SKM-1 treated with dmso at 0.1 percent for 144 hours (cell line): ENCODE results near the gene TCEA3.
A peak's percentile ranks its signal among the peaks of the same experiment; 100 is the strongest.

Source experiments
- DNase-seq: peaks from one replicate; lab custom pipeline; 2025; ENCODE audit not compliant: unreplicated experiment; lab: John Stamatoyannopoulos, UW

TCEA3 gene

GRCh38 chr1:23368562-23369334, 55.8 kb downstream of the TCEA3 start:
- peak; percentile 84 for DNase-seq

- peak; percentile 98 for DNase-seq
Measured at GRCh38 chr1:23367791-23368561, 56.6 kb downstream of the TCEA3 start.

- DNase-seq = no peak
Measured at GRCh38 chr1:23367451-23367790, 57.1 kb downstream of the TCEA3 start.

GRCh38 chr1:23366598-23366997, 58.0 kb downstream of the TCEA3 start:
- no peak for DNase-seq

GRCh38 chr1:23366146-23366545, 58.4 kb downstream of the TCEA3 start:
- no peak for DNase-seq

GRCh38 chr1:23362218-23362713, 62.3 kb downstream of the TCEA3 start:
- no peak for DNase-seq

GRCh38 chr1:23358310-23358875, 66.2 kb downstream of the TCEA3 start:
- no peak for DNase-seq

- DNase-seq = no peak
Measured at GRCh38 chr1:23357138-23357908, 67.2 kb downstream of the TCEA3 start.

- DNase-seq = no peak
Measured at GRCh38 chr1:23356471-23357137, 67.9 kb downstream of the TCEA3 start.

- no peak for DNase-seq
Measured at GRCh38 chr1:23354245-23354644, 70.3 kb downstream of the TCEA3 start.

- DNase-seq = no peak
Measured at GRCh38 chr1:23352096-23352695, 72.4 kb downstream of the TCEA3 start.

- no peak for DNase-seq
Measured at GRCh38 chr1:23345920-23346319, 78.6 kb downstream of the TCEA3 start.

- no peak for DNase-seq
Measured at GRCh38 chr1:23344987-23345472, 79.5 kb downstream of the TCEA3 start.

- DNase-seq = peak; percentile 98
Measured at GRCh38 chr1:23344111-23344986, 80.2 kb downstream of the TCEA3 start, which contains the start of gene HNRNPR. TSS of gene HNRNPR (minus strand) at chr1:23344284. CDS start at chr1:23341008, 3,276 bp downstream.

- peak; percentile 35 for DNase-seq
Measured at GRCh38 chr1:23343221-23344110, 81.1 kb downstream of the TCEA3 start.

- no peak for DNase-seq
Measured at GRCh38 chr1:23341931-23342692, 82.4 kb downstream of the TCEA3 start.

- no peak for DNase-seq
Measured at GRCh38 chr1:23339632-23340031, 84.9 kb downstream of the TCEA3 start.
